HG03103 (cell line): ENCODE results near the gene MPG.

Source experiments
- ATAC-seq: cut with Tn5 transposase; IDR thresholded peaks from one replicate; pipeline ENCODE4 v1.9.1; 2021; ENCODE audit warnings: low read depth; ENCODE audit not compliant: unreplicated experiment

MPG gene

DNA sequence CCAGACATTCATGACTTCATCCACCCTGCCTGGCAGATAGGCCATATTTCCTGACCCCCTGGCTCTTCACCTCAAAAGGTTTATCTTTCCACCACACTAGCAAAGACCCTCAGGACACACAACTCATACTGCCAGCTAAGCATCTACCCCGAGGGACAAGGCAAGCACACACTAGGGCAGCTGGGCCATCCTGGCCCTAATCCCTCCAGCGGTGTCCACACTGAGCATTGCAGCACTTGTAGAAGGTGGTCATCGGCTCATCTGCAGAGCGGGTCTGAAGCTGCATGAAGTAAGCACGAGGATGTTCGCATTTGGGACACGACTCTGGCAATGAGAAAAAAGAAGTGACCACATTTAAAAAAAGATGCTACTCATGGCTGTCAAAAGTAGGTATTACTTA, 30.8 kb upstream of the MPG start:
- no peak for ATAC-seq

DNA sequence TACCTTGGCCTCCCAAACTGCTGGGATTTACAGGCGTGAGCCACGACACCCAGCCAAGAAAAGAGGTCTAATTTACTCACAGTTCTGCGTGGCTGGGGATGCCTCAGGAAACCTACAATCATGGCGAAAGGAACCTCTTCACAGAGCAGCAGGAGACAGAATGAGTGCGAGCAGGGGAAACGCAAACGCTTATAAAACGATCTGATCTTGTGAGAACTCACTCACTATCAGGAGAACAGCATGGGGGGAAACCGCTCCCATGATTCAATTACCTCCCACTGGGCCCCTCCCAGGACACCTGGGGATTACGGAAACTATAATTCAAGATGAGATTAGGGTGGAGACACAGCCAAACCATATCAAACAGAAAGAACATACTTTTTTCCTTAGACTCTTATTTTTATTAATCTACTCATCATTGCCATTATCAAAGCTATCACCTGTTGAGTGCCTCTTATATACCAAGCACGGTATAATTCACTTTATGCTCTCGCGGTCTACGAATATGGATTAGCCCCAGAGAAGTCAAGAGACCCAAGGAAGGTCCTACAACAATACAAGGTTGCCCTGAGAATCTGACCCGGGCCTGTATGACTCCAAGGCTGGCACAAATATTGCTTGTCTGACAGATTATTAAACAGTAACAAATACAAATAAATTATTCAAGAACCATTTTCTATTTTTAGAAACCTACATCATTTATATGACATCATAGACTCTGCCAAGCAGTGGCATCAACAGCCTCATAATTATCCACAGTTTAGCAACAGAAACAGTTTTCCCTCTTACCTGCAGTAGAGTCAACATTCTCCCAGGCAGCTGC, 27.0 kb upstream of the MPG start:
- no peak for ATAC-seq

GRCh38 chr16:53346-54236, 24.4 kb upstream of the MPG start, which contains the start of the genes POLR3K and SNRNP25:
POLR3K (minus strand) TSS chr16:53608; CDS start chr16:53586, 22 bp downstream.
SNRNP25 (plus strand) TSS chr16:53828; CDS start chr16:54017, 189 bp downstream.
- ATAC-seq = peak; percentile 79

- ATAC-seq = peak; percentile 4
Observed at GRCh38 chr16:54237-54581, 23.8 kb upstream of the MPG start.

GRCh38 chr16:55571-56136, 22.4 kb upstream of the MPG start:
- ATAC-seq = no peak

- ATAC-seq = no peak
Observed at GRCh38 chr16:56231-56927, 21.6 kb upstream of the MPG start.

DNA sequence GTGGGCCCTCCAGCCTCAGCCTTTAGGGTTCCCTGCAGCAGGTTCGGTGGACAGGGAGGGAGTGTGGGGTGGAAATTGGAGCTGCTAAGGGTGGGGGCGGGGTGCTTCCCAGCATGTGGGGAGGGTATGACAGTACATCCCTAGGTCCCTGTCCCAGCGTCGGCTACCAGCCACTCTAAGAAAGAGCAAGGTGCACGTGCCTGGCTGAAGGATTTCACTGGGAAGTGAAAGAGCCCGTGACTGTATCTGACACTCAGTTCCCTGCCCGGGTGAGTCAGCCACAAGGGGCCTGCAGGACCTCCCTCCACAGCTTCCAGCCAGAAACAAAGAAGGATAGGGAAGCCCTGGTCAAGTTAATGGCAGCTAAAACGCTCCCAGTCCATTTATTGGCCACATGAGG, 20.3 kb upstream of the MPG start:
- ATAC-seq = no peak

GRCh38 chr16:58491-59439, 19.3 kb upstream of the MPG start:
- ATAC-seq = no peak

GRCh38 chr16:59440-60059, 18.5 kb upstream of the MPG start:
- no peak for ATAC-seq

DNA sequence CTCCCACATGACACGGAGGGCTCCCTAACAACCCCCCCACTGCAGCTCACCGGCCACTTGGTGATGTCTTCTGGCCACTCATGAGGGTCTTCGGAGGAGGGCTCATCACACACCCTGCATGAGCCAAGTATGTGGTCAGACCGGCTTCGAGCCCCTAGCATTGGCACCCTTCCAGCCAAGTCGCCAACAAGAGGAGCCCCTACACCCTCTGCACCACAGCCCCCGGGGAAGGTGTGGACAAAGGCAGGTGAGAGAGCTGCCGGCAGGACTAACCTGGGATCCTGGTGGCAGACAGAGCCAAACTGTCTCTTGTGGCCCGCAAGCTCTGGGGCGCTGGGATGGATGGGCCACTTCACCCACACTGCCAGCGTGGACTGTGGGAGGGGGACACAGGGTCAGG, 17.9 kb upstream of the MPG start:
- no peak for ATAC-seq

DNA sequence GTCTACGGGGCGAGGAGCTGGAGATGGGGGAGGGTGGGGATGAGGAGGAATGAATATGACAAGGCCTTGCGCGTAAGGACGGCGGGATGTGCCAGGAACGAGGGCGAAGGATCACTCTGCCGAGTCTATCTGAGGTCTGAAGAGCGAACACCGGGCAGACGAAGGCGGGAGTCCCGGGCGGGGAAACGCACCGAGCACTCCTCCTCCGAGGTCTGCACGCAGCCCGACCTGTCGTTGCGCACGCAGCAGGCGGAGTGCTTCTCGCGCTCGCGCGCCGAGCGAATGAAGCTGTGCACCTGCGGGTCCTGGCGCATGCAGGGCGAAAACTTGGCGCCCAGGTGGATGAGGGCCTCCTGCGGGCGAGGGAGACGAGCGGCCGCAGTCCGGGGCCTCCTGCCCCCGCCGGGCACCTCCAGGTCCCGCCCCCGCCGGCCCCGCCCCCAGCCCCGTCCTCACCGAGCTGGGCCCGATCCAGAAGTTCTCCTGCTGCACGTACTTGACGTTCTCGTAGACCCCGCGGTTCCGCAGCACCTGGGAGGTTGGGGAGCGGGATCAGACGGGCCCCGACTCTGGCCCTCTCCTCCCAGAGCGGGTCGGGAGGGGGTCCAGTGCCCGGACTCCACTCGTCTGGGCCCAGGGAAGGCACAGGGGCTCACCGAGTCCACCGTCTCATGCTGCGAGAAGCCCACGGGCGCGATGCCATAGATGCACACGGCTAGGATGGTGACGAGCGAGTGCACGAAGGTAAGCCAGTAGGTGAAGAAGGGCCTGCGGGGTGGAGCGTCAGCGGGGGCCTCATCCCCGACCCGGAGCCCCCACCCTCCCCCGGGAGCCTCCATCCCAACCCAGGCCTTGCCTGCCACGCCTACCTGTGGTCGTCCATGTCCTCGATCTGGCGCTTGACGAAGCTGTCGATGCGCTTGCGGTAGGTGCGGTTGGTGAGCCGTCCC, 16.8 kb upstream of the MPG start:
- ATAC-seq = no peak

DNA sequence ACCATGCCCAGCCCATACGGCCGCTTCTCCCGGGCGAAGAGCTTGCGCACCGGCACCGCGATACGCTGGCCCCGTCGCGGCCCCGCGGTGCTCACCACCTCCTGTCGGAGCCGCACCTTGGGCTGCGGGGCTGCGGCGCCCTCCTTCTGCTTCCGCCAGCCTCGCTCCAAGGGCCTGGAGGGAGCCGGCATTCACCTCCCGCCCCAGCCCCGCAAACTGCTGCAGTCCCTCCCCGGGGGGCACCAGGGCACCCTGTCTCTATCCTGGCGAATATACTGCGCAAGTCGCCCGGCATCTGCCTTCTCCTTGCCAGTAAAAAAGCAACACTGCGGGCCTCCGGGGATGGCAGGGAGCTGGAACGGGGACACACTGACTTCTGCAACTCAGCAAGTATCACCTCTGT, 16.1 kb upstream of the MPG start:
- ATAC-seq = no peak

GRCh38 chr16:62283-62967, 15.6 kb upstream of the MPG start:
- ATAC-seq = no peak

GRCh38 chr16:62968-63391, 15.0 kb upstream of the MPG start:
- ATAC-seq = no peak

DNA sequence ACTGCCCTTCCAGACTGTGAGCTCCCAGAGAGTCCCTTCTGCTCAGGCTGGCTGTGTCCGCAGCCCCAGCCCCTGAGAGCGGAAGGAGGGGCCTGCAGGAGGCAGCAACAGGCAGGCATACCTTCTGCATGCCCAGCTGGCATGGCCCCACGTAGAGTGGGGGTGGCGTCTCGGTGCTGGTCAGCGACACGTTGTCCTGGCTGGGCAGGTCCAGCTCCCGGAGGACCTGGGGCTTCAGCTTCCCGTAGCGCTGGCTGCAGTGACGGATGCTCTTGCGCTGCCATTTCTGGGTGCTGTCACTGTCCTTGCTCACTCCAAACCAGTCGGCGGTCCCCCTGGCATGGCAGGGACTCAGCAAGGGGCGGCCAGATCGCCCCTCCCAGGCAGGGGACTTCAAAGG, 14.6 kb upstream of the MPG start:
- no peak for ATAC-seq

DNA sequence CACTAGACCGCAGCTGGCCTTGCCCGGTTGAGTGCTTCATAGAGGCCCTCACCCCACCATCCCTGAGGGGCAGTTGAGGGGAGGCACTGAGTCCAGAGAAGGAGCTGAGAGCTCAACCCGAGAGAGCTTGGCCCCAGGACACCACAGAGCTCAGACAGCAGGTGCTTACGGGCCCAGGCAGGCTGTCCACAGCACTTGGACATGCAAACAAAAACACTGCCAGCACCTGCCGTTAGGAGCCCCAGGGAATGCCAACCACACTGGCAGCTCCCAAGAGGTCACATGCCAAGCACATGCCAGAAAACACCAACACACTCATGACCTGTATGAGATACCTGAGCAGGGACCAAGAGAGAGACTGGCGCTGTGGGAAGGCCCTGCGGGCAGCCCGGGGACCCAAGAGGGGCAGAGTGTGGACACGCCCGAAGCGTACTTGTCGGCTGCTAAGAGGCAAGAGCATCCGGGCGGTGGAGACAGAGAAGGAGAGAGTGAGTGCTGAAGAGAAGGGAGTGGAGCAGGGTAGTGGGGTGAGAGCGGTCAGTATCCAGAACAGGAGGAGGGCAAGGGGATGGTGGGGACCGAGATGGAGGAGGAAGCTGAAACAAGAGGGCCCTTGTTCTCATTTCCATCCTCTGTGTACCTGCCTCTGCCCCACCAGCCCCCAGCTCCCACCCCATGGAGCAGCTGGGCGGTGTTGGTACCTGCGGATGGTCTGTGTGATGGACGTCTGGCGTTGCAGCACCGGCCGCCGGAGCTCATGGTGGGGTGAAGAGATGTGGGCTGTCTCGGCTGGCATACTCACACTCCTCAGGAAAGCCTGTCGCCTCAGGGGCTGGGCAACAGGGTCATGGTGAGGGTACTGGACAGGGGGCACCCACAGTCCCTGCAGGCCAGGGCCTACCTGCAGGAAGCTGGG, 13.8 kb upstream of the MPG start:
- ATAC-seq = no peak

DNA sequence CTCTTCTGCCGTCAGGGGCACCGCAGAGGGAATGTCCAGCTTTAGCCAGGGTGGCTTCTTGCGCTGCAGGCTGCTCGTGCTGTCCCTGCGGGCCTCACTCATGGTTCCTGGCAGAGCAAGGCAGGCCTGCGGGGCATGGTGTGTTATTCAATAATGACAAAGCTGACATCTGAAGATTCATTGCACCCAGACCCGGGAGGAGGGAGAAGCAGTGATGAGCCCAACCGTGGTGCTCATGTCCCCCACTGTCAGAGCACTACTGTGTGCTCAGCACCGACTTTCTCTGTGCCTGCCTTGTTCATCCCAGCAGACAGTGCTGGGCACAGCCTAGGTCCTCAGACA, 13.1 kb upstream of the MPG start:
- no peak for ATAC-seq
